ENCODE measurements around the gene TK1.

Gene TK1

DNA sequence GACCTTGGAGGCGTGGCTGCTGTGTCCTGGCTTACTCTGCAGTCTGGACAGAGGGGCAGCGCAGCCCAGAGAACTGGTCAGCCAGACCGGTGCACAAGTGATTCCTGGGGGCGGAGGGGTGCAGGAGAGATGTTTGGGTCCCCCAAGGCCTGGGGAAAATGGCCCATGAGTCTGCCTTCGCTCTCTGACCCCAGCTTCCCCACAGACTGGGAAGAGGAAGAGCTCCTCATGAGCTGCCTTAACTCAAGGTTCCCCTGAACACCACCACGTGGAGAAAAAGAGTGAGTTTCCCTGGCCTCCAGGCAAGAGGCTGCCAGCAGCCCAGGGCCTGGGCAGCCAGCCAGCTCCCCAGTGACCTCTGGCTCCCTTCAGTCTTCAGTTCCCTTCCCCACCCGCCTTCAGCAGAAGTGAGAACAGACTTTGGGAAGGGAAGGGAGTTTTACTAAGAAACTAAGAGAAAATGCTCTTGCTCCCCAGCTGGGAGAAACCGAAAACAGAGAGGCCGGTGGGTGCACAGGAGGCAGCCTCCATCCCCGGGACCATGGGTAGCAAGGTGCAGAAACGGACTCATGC, 42.6 kb downstream of the TK1 start:
- H3K36me3 ChIP-seq (ENCODE audit: control insufficient read depth in 4 of 4, insufficient read depth in 4 of 4, low read length in 3 of 4): peaks cover 0 to 20% (median 14%) of the 10 kb centered on the region in 4 experiments
- H3K9me3 ChIP-seq (ENCODE audit: control extremely low read depth in 1 of 5, control insufficient read depth in 4 of 5, insufficient read depth in 2 of 5, low read depth in 1 of 5, low read length in 4 of 5): no peaks in the 10 kb centered on the region
- no peaks in the 10 kb centered on the region for H3K27me3 ChIP-seq (replicated peaks in 2 of 5; ENCODE audit: control insufficient read depth in 4 of 5, insufficient read depth in 5 of 5, low read length in 4 of 5)
- ChIA-PET POLR2A (interaction anchor here (0.6 to 1.1 kb wide), 3 partner anchors 9 to 27 kb away, joined by 3 to 5 read pairs (median 4); no protein-coding TSS in a partner anchor), CTCF (interaction anchor here (0.6 to 2.6 kb wide), 6 partner anchors 9 to 32 kb away, joined by 3 to 14 read pairs (median 4); partner anchors contain the start of gene TMC8)
- peak overlapping the region in 1 of 2 experiments; percentile 38 for H3K27ac ChIP-seq (ENCODE audit: insufficient read depth in 1 of 2, low read depth in 1 of 2, low read length in 2 of 2, poor library complexity in 1 of 2, severe bottlenecking in 2 of 2)
- peak in 2 of 3 donors; percentile 58 to 60 for DNase-seq
- WGBS (ENCODE audit: insufficient coverage): 64% methylated on average over 9 of the region's 11 CpGs
- peaks cover 5 to 67% (median 57%) of the 10 kb centered on the region in 4 experiments for H3K4me1 ChIP-seq (ENCODE audit: control extremely low read depth in 1 of 4, control insufficient read depth in 4 of 4, insufficient read depth in 4 of 4, low read length in 3 of 4)
- no peak overlapping the region for H3K4me3 ChIP-seq (ENCODE audit: control insufficient read depth in 1 of 7, extremely low read depth in 1 of 7, insufficient read depth in 4 of 7, low read depth in 2 of 7, low read length in 6 of 7)

DNA sequence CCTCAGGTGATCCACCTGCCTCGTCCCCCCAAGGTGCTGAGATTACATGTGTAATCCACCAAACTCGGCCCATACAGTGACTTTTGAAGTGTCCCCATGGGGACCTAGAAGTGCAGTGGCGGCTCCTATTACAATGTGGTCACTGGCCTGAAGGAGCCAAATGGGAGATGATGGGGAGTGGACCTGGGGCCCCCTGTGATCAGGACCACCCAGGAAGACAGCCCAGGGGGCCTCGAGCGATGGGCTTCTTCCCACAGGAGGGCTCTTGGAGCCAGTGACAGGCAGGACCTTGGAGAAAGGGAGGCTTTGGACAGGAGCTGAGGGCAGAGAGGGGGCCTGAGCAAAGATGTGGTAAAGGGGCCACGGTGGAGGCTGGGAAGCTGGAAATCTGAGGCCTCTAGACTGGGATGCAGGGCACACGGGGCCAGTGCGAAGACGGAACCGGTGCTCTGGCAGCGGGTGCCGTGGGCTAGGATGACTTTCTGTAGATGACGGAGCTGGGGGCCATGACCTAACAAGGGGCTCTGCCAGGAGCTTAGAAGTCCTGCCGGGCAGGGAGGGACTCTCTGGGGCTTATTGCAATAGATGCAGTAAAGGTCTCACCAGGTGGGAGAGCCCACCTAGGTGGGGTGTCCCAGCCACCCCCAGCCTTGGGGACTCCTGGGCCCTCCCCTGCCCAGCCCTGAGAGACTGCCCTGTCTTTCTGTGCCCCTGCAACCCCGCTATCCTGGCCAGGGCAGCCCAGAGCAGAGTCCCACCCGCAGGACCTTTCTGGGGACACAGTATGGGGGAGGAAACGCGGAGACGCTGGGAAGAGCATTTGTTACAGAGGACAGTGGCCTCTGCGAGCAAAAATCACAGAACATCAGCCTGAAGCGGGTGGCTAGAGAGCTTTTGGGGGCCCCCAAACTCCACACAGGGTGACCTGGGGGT, 43.4 kb downstream of the TK1 start:
- 91% methylated on average over 20 of the region's 21 CpGs for WGBS (ENCODE audit: insufficient coverage)
- ChIA-PET CTCF (interaction anchor here (0.9 to 2.6 kb wide), 5 partner anchors 8 to 33 kb away, joined by 3 to 14 read pairs (median 4); no protein-coding TSS in a partner anchor), POLR2A (interaction anchor here (0.6 to 1.0 kb wide), 2 partner anchors 10 to 11 kb away, joined by 4 to 5 read pairs; no protein-coding TSS in a partner anchor)
- H3K4me1 ChIP-seq (ENCODE audit: control extremely low read depth in 1 of 4, control insufficient read depth in 4 of 4, insufficient read depth in 4 of 4, low read length in 3 of 4): peaks cover 5 to 70% (median 60%) of the 10 kb centered on the region in 4 experiments
- no peaks in the 10 kb centered on the region for H3K9me3 ChIP-seq (ENCODE audit: control extremely low read depth in 1 of 5, control insufficient read depth in 4 of 5, insufficient read depth in 2 of 5, low read depth in 1 of 5, low read length in 4 of 5)
- no peaks in the 10 kb centered on the region for H3K27me3 ChIP-seq (replicated peaks in 2 of 5; ENCODE audit: control insufficient read depth in 4 of 5, insufficient read depth in 5 of 5, low read length in 4 of 5)
- H3K36me3 ChIP-seq (ENCODE audit: control insufficient read depth in 4 of 4, insufficient read depth in 4 of 4, low read length in 3 of 4): peaks cover 0 to 26% (median 15%) of the 10 kb centered on the region in 4 experiments
- peak overlapping the region in 1 of 2 experiments; percentile 38 for H3K27ac ChIP-seq (ENCODE audit: insufficient read depth in 1 of 2, low read depth in 1 of 2, low read length in 2 of 2, poor library complexity in 1 of 2, severe bottlenecking in 2 of 2)
- DNase-seq: no peak
- H3K4me3 ChIP-seq (ENCODE audit: control insufficient read depth in 1 of 7, extremely low read depth in 1 of 7, insufficient read depth in 4 of 7, low read depth in 2 of 7, low read length in 6 of 7): no peak overlapping the region

DNA sequence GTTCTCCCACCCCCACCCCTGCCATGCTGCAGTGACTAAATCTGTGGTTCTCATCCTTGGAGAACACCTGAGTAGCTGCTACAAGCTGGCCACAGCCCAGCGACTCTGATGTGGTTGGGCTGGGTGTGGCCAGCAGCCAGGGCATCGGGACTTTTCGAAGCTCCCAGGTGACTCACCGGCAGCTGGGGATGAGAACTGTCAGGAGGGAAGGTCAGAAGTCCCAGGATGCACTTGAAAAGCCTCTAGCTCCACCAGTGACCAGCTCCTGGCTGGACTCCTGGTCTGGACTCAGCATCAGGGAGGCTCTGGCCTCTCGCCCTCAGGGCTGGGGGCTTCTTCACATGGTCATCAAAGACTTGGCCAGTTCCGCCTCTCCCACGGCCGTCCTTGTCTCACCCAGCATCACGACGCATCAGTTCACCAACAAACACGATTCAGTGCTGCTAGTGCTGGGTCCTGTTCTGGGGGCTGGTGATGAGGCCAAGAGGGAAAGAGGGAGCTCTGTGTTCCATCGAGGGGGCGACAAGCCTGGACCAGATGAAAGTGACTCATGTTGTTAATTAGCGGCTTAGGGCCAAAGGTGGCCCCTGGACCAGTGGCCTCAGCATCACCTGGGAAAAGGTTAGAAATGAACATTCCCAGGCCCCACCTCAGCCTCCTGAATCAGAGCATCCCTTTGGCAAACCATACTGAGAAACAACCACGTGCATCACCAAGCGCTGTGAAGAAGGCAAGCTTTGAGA, 44.6 kb downstream of the TK1 start:
- ChIA-PET CTCF (interaction anchor here (0.6 kb wide), 1 partner anchor 31 kb away, joined by 3 read pairs; no protein-coding TSS in a partner anchor), POLR2A (no interaction called here)
- WGBS (ENCODE audit: insufficient coverage): 94% methylated on average over 13 of the region's 16 CpGs
- Histone ChIP-seq H3K27ac (ENCODE audit: insufficient read depth in 1 of 2, low read depth in 1 of 2, low read length in 2 of 2, poor library complexity in 1 of 2, severe bottlenecking in 2 of 2) (no peak overlapping the region), H3K9me3 (ENCODE audit: control extremely low read depth in 1 of 5, control insufficient read depth in 4 of 5, insufficient read depth in 2 of 5, low read depth in 1 of 5, low read length in 4 of 5) (no peaks in the 10 kb centered on the region), H3K27me3 (replicated peaks in 2 of 5; ENCODE audit: control insufficient read depth in 4 of 5, insufficient read depth in 5 of 5, low read length in 4 of 5) (no peaks in the 10 kb centered on the region), H3K4me1 (ENCODE audit: control extremely low read depth in 1 of 4, control insufficient read depth in 4 of 4, insufficient read depth in 4 of 4, low read length in 3 of 4) (peaks cover 3 to 70% (median 60%) of the 10 kb centered on the region in 4 experiments), H3K4me3 (ENCODE audit: control insufficient read depth in 1 of 7, extremely low read depth in 1 of 7, insufficient read depth in 4 of 7, low read depth in 2 of 7, low read length in 6 of 7) (no peak overlapping the region), H3K36me3 (ENCODE audit: control insufficient read depth in 4 of 4, insufficient read depth in 4 of 4, low read length in 3 of 4) (peaks cover 0 to 33% (median 16%) of the 10 kb centered on the region in 4 experiments)
- no peak for DNase-seq

DNA sequence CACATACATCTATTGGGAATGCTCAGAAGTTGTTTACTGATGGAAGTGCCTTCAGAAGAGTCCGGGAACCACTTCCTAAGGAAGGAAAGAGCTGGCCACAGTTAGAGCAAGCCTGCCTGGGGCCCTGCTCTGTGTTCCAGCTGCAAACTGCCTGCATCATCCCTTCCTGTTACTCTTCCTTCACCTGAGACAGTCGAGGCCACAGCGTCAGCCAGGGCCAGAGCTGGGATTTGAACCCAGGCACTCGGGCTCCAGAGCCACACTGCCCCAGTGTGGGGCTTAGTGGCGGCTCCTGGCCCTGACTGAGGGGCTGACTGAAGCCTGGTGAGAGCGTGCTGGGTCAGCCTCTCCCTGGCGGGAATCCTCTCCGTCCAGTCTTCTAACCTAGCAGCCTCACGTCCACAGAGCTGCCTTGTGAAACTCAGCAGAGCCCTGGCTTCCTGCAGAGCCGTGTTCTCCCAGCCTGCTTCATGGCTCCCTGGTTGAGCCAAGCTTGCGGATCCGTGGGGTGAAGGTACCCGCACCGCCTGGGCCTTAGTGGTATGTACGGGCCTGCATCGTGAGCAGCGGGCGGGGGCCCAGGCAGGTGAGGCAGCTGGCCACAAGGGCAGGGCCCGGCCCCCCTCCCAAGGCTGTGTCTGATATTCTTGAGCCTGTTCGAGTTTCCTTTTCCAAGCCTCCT, 45.3 kb downstream of the TK1 start:
- 85% methylated on average over 20 of the region's 20 CpGs for WGBS (ENCODE audit: insufficient coverage)
- Histone ChIP-seq H3K9me3 (ENCODE audit: control extremely low read depth in 1 of 5, control insufficient read depth in 4 of 5, insufficient read depth in 2 of 5, low read depth in 1 of 5, low read length in 4 of 5) (no peaks in the 10 kb centered on the region), H3K36me3 (ENCODE audit: control insufficient read depth in 4 of 4, insufficient read depth in 4 of 4, low read length in 3 of 4) (peaks cover 0 to 40% (median 23%) of the 10 kb centered on the region in 4 experiments), H3K27ac (ENCODE audit: insufficient read depth in 1 of 2, low read depth in 1 of 2, low read length in 2 of 2, poor library complexity in 1 of 2, severe bottlenecking in 2 of 2) (peak overlapping the region in 1 of 2 experiments; percentile 54), H3K4me3 (ENCODE audit: control insufficient read depth in 1 of 7, extremely low read depth in 1 of 7, insufficient read depth in 4 of 7, low read depth in 2 of 7, low read length in 6 of 7) (no peak overlapping the region), H3K4me1 (ENCODE audit: control extremely low read depth in 1 of 4, control insufficient read depth in 4 of 4, insufficient read depth in 4 of 4, low read length in 3 of 4) (peaks cover 6 to 74% (median 62%) of the 10 kb centered on the region in 4 experiments), H3K27me3 (replicated peaks in 2 of 5; ENCODE audit: control insufficient read depth in 4 of 5, insufficient read depth in 5 of 5, low read length in 4 of 5) (no peaks in the 10 kb centered on the region)
- no peak for DNase-seq
- ChIA-PET POLR2A (no interaction called here), CTCF (interaction anchor here (0.6 to 1.6 kb wide), 2 partner anchors 24 to 30 kb away, joined by 3 to 4 read pairs; no protein-coding TSS in a partner anchor)

DNA sequence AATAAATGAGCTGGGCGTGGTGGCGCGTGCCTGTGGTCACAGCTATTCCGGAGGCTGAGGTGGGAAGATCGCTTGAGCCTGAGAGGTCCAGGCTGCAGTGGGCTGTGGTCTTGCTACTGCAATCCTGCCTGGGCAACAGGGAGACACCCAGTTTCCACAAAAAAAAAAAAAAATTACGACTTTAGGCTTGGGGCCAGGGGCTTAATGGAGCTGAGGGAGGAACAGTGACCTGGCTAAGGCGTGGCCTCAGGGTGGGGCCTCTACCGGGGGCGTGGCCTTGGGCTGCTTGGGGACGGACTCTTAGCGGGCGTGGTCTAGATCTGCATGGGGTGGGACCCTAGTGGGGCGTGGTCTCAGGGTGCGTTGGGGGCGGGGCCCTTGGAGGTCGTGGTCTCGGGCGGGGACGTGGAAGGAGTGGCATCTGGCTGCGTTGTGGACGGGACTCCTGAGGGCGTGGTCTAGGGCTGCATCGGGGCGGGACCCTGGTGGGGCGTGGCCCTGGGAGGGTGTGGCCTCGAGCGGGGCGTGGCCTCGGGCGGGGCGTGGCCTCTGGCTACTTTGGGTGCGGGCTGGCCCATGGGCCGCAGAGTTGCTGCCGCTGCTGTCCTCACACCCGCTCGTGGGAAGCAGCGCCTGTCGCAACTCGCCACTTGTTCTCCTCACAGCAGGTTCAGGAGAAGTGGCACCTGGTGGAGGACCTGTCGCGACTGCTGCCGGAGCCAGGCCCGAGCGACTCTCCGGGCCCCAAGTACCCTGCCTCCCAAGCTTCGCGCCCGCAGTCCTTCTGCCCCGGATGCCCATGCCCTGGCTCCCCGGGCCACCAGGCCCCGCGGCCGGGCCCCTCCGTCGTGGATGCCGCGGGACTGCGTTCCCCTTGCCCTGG, 46.4 kb downstream of the TK1 start:
- CTCF ChIA-PET: interaction anchor here (1.0 to 7.9 kb wide), 4 partner anchors 10 to 55 kb away, joined by 3 to 76 read pairs (median 4); partner anchors contain the start of gene TMC8
- H3K4me1 ChIP-seq (ENCODE audit: control extremely low read depth in 1 of 4, control insufficient read depth in 4 of 4, insufficient read depth in 4 of 4, low read length in 3 of 4): peaks cover 6 to 74% (median 67%) of the 10 kb centered on the region in 4 experiments
- H3K36me3 ChIP-seq (ENCODE audit: control insufficient read depth in 4 of 4, insufficient read depth in 4 of 4, low read length in 3 of 4): peaks cover 6 to 50% (median 31%) of the 10 kb centered on the region in 4 experiments

More for the DNA sequence above, 46.4 kb downstream of the TK1 start:
- WGBS (ENCODE audit: insufficient coverage): 34% methylated on average over 51 of the region's 58 CpGs
- Histone ChIP-seq H3K27ac (ENCODE audit: insufficient read depth in 1 of 2, low read depth in 1 of 2, low read length in 2 of 2, poor library complexity in 1 of 2, severe bottlenecking in 2 of 2) (peak overlapping the region in 1 of 2 experiments; percentile 70), H3K27me3 (replicated peaks in 2 of 5; ENCODE audit: control insufficient read depth in 4 of 5, insufficient read depth in 5 of 5, low read length in 4 of 5) (no peaks in the 10 kb centered on the region), H3K9me3 (ENCODE audit: control extremely low read depth in 1 of 5, control insufficient read depth in 4 of 5, insufficient read depth in 2 of 5, low read depth in 1 of 5, low read length in 4 of 5) (no peaks in the 10 kb centered on the region), H3K4me3 (ENCODE audit: control insufficient read depth in 1 of 7, extremely low read depth in 1 of 7, insufficient read depth in 4 of 7, low read depth in 2 of 7, low read length in 6 of 7) (peak overlapping the region in 2 of 7 experiments; percentile 26 to 37)
- peak; percentile 95 to 98 (median 98) for DNase-seq
- POLR2A ChIA-PET: interaction anchor here (0.6 to 1.1 kb wide), 4 partner anchors 10 to 78 kb away, joined by 3 to 6 read pairs (median 4); partner anchors contain the start of gene TMC8
